Measurements from ENCODE around the gene DPF3. TPM values are rescaled to one million over a fixed set of nuclear protein-coding genes. Genes with fewer than 3 reads are reported as not detected.

The DPF3 gene
- total and polyA plus RNA-seq, 2 donors from 2014 or later = 2.3 to 2.8 TPM

- Histone ChIP-seq H3K9me3 (ENCODE audit: control insufficient read depth in 2 of 3, insufficient read depth in 1 of 3, low read length in 3 of 3) (no peaks in the 10 kb centered on the region), H3K27ac (ENCODE audit: low read depth in 2 of 2, low read length in 2 of 2) (no peak overlapping the region), H3K36me3 (ENCODE audit: control insufficient read depth in 2 of 3, insufficient read depth in 3 of 3, low read length in 3 of 3) (no peaks in the 10 kb centered on the region), H3K9ac (ENCODE audit: low read length in 3 of 3) (no peak overlapping the region), H3K4me3 (ENCODE audit: low read length in 3 of 3) (no peak overlapping the region), H3K4me1 (ENCODE audit: control insufficient read depth in 2 of 3, insufficient read depth in 2 of 3, low read depth in 1 of 3, low read length in 3 of 3) (peaks cover 6 to 8% (median 7%) of the 10 kb centered on the region in 3 donors), H3K27me3 (ENCODE audit: control insufficient read depth, insufficient read depth, low read length) (no peaks in the 10 kb centered on the region)
- peak in 4 of 5 donors; percentile 52 to 86 (median 71) for DNase-seq
- TF ChIP-seq CTCF (IDR thresholded peaks at IDR 0.05; ENCODE audit: borderline replicate concordance, extremely low read depth, insufficient read depth) = no peak
- intact Hi-C loops (cut with DNase I) = no loop called here
- no peak for FAIRE-seq
Measured at GRCh38 chr14:72617391-72618031, 276.4 kb downstream of the DPF3 start.

DNA sequence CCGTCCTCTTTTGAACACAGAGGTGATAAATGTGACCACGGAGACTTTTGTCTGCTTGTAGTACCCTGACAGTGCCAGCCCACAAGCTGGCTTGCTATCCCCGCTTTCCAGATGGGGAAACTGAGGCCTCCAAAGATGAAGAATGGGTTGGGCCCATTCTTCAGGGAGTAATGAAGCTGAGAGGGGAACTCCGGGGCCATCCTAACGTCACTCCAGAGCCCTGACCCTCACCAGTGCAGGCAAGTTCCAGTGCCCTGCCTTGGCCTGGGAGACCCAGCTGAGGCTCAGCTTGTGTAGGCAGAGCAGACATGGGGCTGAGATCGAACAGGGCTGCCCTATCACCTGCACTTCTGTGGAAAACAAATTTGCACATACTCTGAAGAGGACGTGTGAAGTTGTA, 277.1 kb downstream of the DPF3 start:
- no peak overlapping the region for H3K4me3 ChIP-seq (ENCODE audit: low read length in 3 of 3)
- TF ChIP-seq CTCF (IDR thresholded peaks at IDR 0.05; ENCODE audit: borderline replicate concordance, extremely low read depth, insufficient read depth) = no peak
- H3K9me3 ChIP-seq (ENCODE audit: control insufficient read depth in 2 of 3, insufficient read depth in 1 of 3, low read length in 3 of 3) = no peaks in the 10 kb centered on the region
- H3K27ac ChIP-seq (ENCODE audit: low read depth in 2 of 2, low read length in 2 of 2) = peak overlapping the region in 1 of 2 donors; percentile 9
- H3K36me3 ChIP-seq (ENCODE audit: control insufficient read depth in 2 of 3, insufficient read depth in 3 of 3, low read length in 3 of 3) = no peaks in the 10 kb centered on the region
- H3K27me3 ChIP-seq (ENCODE audit: control insufficient read depth, insufficient read depth, low read length) = no peaks in the 10 kb centered on the region
- H3K9ac ChIP-seq (ENCODE audit: low read length in 3 of 3) = no peak overlapping the region
- DNase-seq (no peak), FAIRE-seq (no peak)
- intact Hi-C loops (cut with DNase I) = no loop called here
- peaks cover 6 to 8% (median 7%) of the 10 kb centered on the region in 3 donors for H3K4me1 ChIP-seq (ENCODE audit: control insufficient read depth in 2 of 3, insufficient read depth in 2 of 3, low read depth in 1 of 3, low read length in 3 of 3)

- Histone ChIP-seq H3K27ac (ENCODE audit: low read depth in 2 of 2, low read length in 2 of 2) (no peak overlapping the region), H3K4me3 (ENCODE audit: low read length in 3 of 3) (no peak overlapping the region), H3K9me3 (ENCODE audit: control insufficient read depth in 2 of 3, insufficient read depth in 1 of 3, low read length in 3 of 3) (no peaks in the 10 kb centered on the region), H3K4me1 (ENCODE audit: control insufficient read depth in 2 of 3, insufficient read depth in 2 of 3, low read depth in 1 of 3, low read length in 3 of 3) (peaks cover 6 to 8% (median 7%) of the 10 kb centered on the region in 3 donors), H3K36me3 (ENCODE audit: control insufficient read depth in 2 of 3, insufficient read depth in 3 of 3, low read length in 3 of 3) (no peaks in the 10 kb centered on the region), H3K9ac (ENCODE audit: low read length in 3 of 3) (no peak overlapping the region), H3K27me3 (ENCODE audit: control insufficient read depth, insufficient read depth, low read length) (no peaks in the 10 kb centered on the region)
- intact Hi-C loops (cut with DNase I) = no loop called here
- no peak for TF ChIP-seq CTCF (IDR thresholded peaks at IDR 0.05; ENCODE audit: borderline replicate concordance, extremely low read depth, insufficient read depth)
- FAIRE-seq (no peak), DNase-seq (peak in 2 of 5 donors; percentile 56 to 81)
Measured at GRCh38 chr14:72616294-72616693, 277.6 kb downstream of the DPF3 start.
